ENCODE measurements around the gene CEACAM3.
A peak's percentile ranks its signal among the peaks of the same experiment; 100 is the strongest.
"Not testable (repeated sequence)": the region's sequence is repeated elsewhere in the genome, so short reads cannot be mapped to it uniquely, and the experiment has no call there.

CEACAM3 gene

DNA sequence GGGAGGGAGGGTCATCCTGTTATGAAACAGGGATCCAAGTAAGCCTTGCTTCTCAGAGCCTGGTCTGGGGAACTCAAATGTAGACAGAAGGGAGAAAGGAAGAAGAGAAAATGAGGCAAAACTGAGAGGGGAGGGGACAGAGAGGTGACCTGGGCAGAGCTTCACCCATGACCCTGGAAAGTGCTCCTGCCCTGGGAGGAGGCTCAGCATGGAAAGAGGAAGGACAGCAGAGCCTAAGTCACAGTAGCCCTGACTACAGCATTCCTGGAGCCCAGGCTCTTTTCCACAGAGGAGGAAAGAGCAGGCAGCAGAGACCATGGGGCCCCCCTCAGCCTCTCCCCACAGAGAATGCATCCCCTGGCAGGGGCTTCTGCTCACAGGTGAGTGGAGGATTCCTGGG is at the start of gene CEACAM3:
CEACAM3 (plus strand) TSS at position 226 of the 400 bp plus-strand sequence; CDS start at position 317, 91 bp downstream.
- DNase-seq (ENCODE audit: low spot score) = no peak

DNA sequence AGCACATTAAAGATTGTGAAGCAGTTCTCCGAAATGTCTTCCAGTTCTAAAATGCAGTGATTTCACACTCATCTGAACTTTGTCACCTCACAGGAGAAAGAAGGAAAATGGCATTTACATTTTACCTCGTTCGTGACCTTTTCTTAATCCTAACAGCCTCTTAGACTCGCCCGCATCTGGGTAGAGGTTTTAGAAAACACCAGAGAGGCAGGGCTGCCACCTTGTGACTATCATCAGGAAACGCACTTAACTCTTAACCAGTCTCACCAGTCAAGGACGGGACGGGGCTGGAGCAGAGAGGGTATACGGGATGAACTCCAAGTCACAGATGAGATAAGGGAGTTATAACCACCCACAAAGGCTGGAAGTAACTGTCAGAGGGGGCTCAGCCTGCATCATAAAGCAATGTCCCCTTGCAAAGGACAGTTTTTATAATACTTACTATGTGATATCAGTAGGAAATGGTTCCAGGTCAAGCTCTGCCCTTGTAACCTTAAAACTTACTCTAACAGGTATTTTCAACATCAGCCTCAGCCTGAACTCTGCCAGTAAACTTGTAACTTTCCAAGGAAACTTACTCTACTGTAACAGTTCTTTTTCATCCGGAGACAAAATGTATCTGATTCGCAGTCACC is 49.7 kb upstream of the CEACAM3 start:
- DNase-seq (ENCODE audit: low spot score) = peak; percentile 50

DNA sequence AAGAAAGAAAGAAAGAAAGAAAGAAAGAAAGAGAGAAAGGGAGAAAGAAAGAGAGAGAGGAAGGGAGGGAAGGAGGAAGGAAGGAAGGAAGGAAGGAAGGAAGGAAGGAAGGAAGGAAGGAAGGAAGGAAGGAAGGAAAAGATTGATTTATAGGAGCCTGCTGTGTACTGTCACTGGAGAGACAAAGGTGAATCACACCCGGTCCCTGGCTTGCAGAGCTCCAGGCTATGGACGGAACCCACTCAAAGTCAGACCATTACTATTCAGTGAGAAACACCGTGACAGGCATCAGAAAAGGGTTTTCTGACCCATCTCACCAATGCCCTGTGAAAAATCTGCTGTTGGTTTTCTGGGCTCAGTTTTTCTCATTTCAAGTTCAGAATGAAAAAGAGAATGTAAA is 48.4 kb upstream of the CEACAM3 start:
- DNase-seq (ENCODE audit: low spot score) = no peak

DNA sequence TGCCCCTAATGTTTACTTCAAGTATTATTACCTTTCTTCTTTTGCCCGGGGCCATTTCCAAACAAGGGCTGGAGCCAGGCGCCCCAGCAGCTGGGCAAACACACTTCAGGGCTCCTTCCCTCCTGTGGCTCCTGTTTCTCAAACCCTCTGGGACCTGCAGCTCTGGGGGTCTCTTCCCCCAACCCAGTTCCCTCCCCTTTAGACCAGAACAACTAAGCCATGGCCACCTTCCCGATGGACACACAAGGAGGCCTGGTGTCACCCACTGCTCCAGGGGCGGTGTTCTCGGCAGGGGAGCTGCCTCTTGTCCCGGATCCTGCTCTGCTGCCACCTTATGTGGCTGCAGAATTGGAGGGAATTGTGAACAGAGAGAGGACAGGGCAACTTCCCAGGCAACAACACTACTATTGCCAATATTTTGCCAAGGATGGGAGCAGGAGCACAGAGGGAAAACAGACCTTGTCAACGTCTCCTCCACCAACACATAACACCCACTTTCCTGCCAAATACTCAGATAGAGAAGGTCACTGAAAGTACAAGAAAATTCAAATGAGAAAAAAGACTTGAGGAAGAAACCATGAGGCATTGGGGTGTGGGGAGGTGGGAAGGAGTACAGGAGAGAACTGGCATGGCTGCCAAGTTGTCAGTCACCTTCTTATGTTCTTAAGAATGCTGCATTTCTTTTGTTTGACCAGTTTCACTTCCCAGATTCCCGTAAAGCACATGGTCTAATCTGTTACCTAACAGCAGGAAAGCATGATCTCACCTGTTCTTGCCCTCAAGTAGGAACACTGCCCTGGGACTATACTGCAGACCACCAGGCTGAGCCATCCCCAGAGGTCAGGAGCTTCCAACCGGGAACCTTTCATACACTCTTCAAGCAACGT is 45.9 kb upstream of the CEACAM3 start:
- not testable (repeated sequence) for DNase-seq (ENCODE audit: low spot score)

DNA sequence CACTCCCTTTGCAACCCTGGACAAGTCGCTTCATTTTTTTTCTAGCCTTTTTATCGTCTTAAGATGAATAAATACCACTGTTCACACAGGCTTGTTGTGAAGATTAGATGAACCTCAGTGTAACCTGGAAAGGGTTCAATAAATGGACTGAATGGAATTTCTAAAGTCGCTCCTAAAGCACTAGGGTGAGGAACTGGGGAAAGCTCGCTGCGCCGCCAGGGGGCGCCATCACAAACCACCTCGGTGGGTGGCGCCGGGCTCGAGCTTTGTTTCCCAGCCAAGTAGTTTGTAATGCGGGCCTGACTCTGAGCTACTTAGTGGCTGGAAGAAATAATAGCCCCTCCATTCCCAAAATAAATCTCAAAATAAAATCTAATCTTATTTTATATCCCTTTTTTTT is 43.2 kb upstream of the CEACAM3 start:
- peak; percentile 28 for DNase-seq (ENCODE audit: low spot score)

DNA sequence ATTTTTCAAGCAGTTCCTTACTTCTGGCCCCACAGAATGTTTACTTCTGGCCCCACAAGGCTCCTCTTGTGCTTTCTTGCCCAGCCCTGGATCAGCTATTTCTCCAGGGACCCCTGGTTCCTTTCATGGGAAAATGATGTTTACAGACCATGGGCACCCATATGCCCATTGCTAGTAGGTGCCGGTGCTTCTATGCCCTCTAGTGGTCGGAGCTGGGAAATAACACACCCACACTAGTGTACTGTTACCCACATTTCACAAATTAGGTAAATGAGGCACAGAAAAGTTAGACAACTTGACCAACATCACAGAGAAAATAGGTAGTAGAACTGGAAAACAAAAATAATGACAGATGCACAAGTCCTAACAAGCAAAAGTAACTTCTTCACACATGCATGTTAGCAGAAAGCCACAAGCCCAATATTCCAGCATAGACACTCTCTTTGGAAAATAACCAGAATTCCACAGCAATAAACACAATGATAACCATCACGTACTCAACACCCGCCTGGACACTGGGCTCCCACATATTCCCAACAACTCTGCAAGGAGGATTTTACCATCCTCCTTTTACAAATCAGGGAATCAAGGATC is 42.4 kb upstream of the CEACAM3 start:
- DNase-seq (ENCODE audit: low spot score) = peak; percentile 20

DNA sequence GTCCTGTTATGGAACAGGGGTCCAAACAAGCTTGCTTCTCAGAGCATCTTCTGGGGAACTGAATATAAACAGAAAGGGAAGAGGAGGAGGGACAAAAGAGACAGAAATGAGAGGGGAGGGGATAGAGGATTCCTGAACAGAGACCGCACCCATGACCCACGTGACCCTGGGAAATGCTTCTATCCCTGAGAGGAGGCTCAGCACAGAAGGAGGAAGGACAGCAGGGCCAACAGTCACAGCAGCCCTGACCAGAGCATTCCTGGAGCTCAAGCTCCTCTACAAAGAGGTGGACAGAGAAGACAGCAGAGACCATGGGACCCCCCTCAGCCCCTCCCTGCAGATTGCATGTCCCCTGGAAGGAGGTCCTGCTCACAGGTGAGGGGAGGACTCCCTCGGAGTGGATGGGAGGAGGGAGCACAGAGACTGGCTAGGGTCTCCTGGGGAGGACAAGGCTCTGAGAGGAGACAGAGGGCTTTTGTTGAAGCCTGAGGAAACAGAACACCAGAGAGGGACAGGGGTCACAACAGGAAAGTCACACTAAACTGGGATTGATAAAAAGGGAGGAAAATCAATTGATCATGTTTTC is 41.0 kb upstream of the CEACAM3 start, which contains the start of gene CEACAM6:
CEACAM6 (plus strand) TSS at position 203 of the 586 bp plus-strand sequence; CDS start at position 312, 109 bp downstream.
- no peak for DNase-seq (ENCODE audit: low spot score)

DNA sequence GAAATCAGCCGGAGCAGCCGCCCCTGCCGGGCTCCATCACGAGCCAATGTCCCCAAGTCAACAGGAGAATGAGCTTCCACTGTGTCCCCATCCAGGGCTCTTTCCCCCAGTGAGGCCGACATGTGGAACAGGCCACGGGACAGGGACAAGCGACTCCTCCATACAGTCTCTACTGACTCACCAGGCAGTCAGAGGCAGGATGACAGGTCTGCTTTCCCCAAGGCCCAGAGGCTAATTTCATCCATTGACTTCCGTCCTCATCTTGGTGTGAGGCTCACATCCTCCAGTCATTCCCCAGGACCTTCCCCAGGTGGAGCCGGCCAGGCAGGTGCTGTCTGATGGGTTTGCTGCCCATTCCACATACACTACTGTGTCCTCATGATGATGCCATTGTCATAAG is 37.5 kb upstream of the CEACAM3 start:
- DNase-seq (ENCODE audit: low spot score) = no peak

DNA sequence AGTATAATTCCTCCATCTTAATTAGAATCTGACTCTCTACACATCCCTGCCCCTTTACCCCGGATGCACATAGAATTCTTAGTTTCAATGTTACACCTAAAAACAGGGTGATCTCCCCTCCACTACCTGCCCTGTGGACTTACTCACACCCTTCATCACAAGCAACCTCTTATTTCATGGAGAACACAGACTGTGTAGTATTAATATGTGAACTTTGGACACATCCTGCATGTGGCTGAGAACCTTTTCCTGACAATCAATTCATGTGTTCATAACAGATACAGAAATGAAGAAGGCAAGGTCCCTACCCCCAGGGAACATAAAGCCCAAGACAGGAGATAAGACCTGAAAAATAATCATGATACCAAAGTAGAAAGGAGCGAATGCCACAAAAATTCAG is 29.3 kb upstream of the CEACAM3 start:
- no peak for DNase-seq (ENCODE audit: low spot score)

DNA sequence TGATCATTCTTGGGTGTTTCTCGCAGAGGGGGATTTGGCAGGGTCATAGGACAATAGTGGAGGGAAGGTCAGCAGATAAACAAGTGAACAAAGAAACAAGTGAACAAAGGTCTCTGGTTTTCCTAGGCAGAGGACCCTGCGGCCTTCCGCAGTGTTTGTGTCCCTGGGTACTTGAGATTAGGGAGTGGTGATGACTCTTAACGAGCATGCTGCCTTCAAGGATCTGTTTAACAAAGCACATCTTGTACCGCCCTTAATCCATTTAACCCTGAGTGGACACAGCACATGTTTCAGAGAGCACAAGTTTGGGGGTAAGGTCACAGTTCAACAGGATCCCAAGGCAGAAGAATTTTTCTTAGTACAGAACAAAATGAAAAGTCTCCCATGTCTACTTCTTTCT is 28.3 kb upstream of the CEACAM3 start:
- DNase-seq (ENCODE audit: low spot score) = not testable (repeated sequence)

DNA sequence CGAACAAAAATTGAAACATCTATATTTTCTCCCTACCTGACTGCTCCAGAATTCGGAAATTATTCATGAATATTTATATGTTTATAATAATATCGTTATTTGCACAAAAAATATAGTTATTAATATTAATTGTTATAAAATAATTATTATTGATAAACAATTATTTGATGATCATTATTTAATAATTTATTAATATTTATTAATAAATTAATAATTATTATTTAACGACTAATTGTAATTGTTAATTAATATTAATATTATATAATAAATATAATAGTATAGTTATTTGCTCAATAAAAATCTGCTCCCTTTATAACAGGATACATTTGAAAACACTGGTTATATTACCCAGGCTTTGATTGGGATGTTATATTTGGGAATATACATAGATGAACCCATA is 26.8 kb upstream of the CEACAM3 start:
- DNase-seq (ENCODE audit: low spot score) = no peak

DNA sequence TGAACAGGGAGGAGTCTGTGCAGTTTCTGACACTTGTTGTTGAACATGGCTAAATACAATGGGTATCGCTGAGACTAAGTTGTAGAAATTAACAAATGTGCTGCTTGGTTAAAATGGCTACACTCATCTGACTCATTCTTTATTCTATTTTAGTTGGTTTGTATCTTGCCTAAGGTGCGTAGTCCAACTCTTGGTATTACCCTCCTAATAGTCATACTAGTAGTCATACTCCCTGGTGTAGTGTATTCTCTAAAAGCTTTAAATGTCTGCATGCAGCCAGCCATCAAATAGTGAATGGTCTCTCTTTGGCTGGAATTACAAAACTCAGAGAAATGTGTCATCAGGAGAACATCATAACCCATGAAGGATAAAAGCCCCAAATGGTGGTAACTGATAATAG is 25.0 kb upstream of the CEACAM3 start:
- DNase-seq (ENCODE audit: low spot score) = no peak

DNA sequence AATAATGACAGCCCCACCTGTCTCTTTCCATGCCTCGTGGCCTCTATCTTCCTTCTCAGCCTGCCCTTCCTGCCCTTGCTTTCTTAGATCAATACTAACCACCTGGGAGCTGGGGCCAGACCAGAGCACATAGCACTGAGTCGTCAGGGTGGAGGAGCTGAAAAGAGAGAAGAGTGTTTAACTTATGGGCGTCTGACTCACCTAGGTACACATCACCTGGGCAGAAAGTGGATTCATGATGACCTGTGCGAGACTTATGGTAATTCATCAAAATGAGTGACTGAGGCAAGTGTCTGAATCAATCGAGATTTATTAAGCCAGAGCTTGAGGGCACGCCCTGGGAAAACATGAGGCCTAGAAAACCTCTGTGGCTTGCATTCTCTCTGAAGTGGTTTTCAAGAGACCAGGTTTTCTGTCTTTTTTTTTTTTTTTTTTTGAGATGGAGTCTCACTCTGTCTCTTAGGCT is 21.8 kb upstream of the CEACAM3 start:
- no peak for DNase-seq (ENCODE audit: low spot score)

DNA sequence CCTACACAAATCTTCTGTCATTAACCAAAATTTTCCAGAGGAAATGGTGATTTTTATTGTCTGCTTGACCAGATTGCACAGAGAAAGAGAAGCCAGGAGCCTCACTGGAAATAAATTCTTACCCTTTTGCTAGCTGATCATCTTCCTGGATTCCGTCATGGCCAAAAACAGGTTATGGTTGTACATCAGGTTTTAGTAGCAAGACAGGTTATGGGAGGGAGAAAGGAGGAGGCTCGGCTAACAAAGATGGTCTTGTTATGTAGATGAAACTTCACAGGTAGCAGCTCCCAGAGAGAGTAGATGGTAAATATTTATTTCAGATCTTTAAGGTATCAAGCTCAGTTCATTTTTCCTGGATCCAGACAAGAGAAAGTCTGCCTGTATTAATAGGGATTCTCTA is 19.7 kb upstream of the CEACAM3 start:
- no peak for DNase-seq (ENCODE audit: low spot score)

DNA sequence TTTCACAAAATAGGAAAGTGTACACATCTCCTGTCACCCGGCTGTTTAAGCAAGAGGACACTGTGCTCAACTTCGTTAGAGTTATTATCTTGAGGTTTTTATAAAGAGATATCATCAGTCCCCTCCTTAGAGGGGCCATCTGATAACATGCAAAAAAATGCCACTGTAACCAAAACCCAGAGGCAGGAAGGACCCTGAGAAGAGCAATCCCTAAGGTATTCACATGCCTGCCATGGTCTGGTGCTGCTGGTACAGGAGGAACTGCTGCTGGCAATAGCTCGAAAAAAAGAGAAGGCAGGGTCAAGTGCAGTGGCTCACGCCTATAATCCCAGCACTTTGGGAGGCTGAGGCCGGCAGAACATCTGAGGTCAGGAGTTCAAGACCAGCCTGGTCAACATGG is 12.8 kb upstream of the CEACAM3 start:
- no peak for DNase-seq (ENCODE audit: low spot score)

DNA sequence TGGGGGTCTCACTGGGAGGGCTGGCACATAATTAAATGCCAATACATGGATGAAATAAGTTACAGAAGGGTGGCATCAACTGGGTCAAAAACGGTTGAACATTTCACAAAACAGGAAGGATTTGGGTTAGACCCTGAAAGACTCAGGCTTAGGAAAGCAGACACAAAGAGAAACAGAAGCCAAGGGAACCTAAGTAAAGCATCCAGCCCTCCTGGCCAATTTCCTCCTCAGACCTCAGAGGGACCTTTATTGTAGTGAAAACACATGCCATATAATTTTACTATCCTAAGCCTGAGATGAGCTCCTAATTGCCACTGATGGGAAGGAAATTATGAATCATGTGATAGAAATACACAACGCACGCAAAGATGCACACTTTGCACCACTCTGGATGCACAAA is 12.1 kb upstream of the CEACAM3 start:
- no peak for DNase-seq (ENCODE audit: low spot score)

DNA sequence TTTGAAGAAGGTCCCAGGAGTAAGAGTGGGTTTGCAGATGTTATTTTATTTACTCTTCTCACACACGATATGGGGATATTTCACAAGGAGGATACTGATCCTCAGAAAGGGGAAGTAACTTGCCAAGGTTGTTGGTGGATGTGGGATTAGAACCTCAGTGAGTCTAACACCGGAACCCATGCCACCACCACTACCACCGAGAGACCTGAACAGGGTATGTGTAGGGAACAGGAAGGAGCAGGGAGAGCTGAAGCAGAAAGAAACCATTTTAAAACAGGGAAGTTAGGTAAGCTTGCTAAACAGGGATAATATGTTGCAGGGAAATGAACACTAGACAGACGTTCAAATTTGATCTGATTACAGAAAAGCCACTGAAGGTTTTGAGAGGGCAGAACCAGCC is 11.6 kb upstream of the CEACAM3 start:
- no peak for DNase-seq (ENCODE audit: low spot score)

DNA sequence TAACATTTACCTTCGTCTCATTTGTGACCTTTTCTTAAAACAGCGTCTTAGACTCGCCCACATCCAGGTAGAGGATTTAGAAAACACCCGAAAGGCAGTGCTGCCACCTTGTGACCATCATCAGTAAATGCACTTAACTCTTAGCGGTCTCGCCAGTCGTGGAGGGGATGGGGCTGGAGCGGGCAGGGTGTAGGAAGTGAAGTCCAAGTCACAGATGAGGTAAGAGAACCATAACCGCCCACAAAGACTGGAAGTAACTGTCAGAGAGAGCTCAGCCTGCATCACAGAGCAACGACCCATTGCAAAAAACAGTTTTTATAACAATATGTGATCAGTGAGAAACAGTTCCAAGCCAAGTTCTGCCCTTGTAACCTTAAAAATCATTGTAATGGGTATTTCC is 10.7 kb upstream of the CEACAM3 start:
- peak; percentile 67 for DNase-seq (ENCODE audit: low spot score)

DNA sequence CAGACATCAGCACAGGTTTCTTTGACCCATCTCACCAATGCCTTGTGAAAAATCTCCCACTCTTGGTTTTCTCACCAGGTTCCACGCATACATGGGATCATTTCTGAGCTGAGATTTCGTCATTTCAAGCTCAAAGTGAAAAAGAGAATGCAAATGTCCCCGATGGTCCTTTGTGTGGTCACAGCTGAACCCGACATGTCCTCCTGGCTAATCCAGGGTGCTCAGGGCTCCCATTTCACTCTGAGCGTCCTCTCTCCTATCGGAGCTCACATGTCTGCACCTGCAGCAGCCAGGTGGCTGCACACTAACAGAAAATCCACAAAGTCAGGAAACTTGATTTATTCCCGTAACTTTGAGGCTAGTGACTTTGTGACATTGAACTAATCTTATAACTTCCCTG is 9.3 kb upstream of the CEACAM3 start:
- DNase-seq (ENCODE audit: low spot score) = no peak

DNA sequence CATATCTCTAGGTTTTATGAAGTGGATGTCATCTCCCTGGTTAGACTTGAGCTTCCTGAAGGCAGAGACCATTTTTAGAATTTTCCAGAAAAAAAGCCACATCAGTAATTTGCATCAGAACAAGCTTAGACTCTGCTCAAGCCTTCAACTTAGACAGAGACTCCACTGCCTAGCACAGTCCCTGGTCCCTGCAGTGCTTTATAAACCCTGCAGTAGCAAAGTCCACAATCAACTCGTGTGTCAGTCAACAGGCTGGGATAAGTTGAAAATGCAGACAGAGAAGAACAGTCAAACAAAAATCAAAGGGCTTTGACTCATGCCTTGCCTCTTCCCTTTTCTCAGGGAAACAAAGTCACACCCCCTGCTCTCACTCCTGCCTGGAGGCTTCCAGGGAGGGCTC is 7.9 kb upstream of the CEACAM3 start:
- not testable (repeated sequence) for DNase-seq (ENCODE audit: low spot score)

DNA sequence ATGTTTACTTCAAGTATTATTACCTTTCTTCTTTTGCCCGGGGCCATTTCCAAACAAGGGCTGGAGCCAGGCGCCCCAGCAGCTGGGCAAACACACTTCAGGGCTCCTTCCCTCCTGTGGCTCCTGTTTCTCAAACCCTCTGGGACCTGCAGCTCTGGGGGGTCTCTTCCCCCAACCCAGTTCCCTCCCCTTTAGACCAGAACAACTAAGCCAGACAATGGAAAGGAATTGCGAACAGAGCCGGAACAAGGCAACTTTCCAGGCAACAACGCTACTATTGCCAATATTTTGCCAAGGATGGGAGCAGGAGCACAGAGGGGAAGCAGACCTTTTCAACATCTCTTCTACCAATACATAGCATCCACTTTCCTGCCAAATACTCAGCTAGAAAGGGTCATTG is 7.3 kb upstream of the CEACAM3 start:
- DNase-seq (ENCODE audit: low spot score) = not testable (repeated sequence)

Data from AG08395 (cell line).